Stimulated activated CD4-positive, alpha-beta T cell treated with anti-CD3 and anti-CD28 coated beads, TNF-alpha, amount 100 ng/mL, for 48 hours (primary cell): ENCODE results near the gene ELAVL4.

ENCODE experiments used
- DNase-seq, 3 donors: peaks; one replicate each; pipeline ENCODE4 v3.0.0-alpha.2; 2020; ENCODE audit warnings: low read depth in 3 of 3

ELAVL4 gene

GRCh38 chr1:50251702-50252101 lies 143.0 kb downstream of the ELAVL4 start:
- DNase-seq, result no peak

GRCh38 chr1:50252196-50252595 lies 143.5 kb downstream of the ELAVL4 start:
- DNase-seq, result no peak
